Left renal cortex interstitium (tissue), 4 donors: ENCODE results near the gene SH3BP1. TPM values are rescaled to one million over a fixed set of nuclear protein-coding genes. Genes with fewer than 3 reads are reported as not detected.

Experiments
- DNase-seq, 4 donors: peaks; one replicate each; pipeline ENCODE4 v3.0.0-alpha.2; 2013; ENCODE audit warnings: low read depth in 4 of 4, low spot score in 2 of 4, missing footprints in 1 of 4
- polyA plus RNA-seq, 4 donors: library from polyadenylated mRNA; unstranded; fragments of 120-200 nt; gene quantifications; one replicate each; pipeline ENCODE4 v1.2.1, GENCODE V29; 2013; ENCODE audit not compliant: insufficient read length in 4 of 4

The SH3BP1 gene
- polyA plus RNA-seq, 4 donors, result 19.8 to 24.8 (median 22.3) TPM

GRCh38 chr22:37701141-37701786 is 61.8 kb downstream of the SH3BP1 start:
- no peak for DNase-seq

DNA sequence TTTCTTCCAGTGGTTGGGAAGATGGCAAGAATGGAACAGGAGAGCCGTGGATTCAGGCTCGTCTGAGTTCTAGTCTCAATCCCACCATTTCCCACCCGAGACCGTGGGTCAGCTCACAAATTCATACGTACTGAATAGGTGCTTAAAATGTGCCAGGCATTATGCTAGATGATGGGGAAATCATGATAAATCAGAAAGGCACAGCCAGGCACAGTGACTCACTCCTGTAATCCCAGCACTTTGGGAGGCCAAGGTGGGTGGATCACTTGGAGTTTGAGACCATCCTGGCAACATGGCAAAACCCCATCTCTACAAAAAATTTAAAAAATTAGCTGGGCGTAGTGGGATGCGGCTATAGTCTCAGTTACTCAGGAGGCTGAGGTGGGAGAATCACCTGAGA is 64.4 kb downstream of the SH3BP1 start:
- no peak for DNase-seq

GRCh38 chr22:37704645-37705044 is 65.2 kb downstream of the SH3BP1 start:
- DNase-seq, result no peak

- DNase-seq, result no peak
Observed at GRCh38 chr22:37705205-37705604, 65.7 kb downstream of the SH3BP1 start.

Other genes starting within 250 kb of the SH3BP1 start
- 1 to 10 TPM in 3 of 4 donors, under 1 TPM in 1; 0.92 to 1.9 (median 1.7) TPM for gene ELFN2, start 212.2 kb upstream of the SH3BP1 start, polyA plus RNA-seq
- 10 to 100 TPM in 2 of 4 donors, 1 to 10 TPM in 2; 6.6 to 10.7 (median 9.1) TPM for gene MFNG, start 153.3 kb upstream of the SH3BP1 start, polyA plus RNA-seq
- gene CARD10, start 120.3 kb upstream of the SH3BP1 start, polyA plus RNA-seq, result 10 to 100 TPM; 15.8 to 27.6 (median 24.9) TPM
- gene CDC42EP1, start 79.2 kb upstream of the SH3BP1 start, polyA plus RNA-seq, result 10 to 100 TPM; 35.5 to 81.5 (median 52.2) TPM
- gene LGALS2, start 59.6 kb upstream of the SH3BP1 start, polyA plus RNA-seq, result 10 to 100 TPM; 28.3 to 39.0 (median 32.8) TPM
- 10 to 100 TPM; 38.4 to 79.0 (median 61.9) TPM for gene GGA1, start 30.8 kb upstream of the SH3BP1 start, polyA plus RNA-seq
- 10 to 100 TPM; 16.7 to 22.7 (median 18.4) TPM for gene PDXP, start 19.1 kb downstream of the SH3BP1 start, polyA plus RNA-seq
- gene LGALS1, start 36.0 kb downstream of the SH3BP1 start, polyA plus RNA-seq, result 100 to 1,000 TPM; 370 to 614 (median 396) TPM
- gene NOL12, start 46.7 kb downstream of the SH3BP1 start, polyA plus RNA-seq, result 10 to 100 TPM; 17.2 to 27.0 (median 23.9) TPM
- gene TRIOBP, start 57.4 kb downstream of the SH3BP1 start, polyA plus RNA-seq, result 10 to 100 TPM; 63.9 to 92.2 (median 79.9) TPM
- gene GCAT, start 168.3 kb downstream of the SH3BP1 start, polyA plus RNA-seq, result 10 to 100 TPM; 11.5 to 18.1 (median 15.5) TPM
- gene GALR3, start 183.7 kb downstream of the SH3BP1 start, polyA plus RNA-seq, result under 1 TPM in 1 of 4 donors, not detected in 3; 0.14 TPM
- gene ANKRD54, start 204.7 kb downstream of the SH3BP1 start, polyA plus RNA-seq, result 10 to 100 TPM; 21.4 to 33.0 (median 29.8) TPM
- gene EIF3L, start 209.8 kb downstream of the SH3BP1 start, polyA plus RNA-seq, result 1,000 to 10,000 TPM in 2 of 4 donors, 100 to 1,000 TPM in 2; 872 to 1,137 (median 1,004) TPM